Measurements from ENCODE around the gene PLPP3.

- no peak for TF ChIP-seq POLR2A (IDR thresholded peaks at IDR 0.05; ENCODE audit: low read depth, low read length)
- no peak for TF ChIP-seq POLR2AphosphoS5 (IDR thresholded peaks at IDR 0.05; ENCODE audit: low read depth, low read length)
- no peak for TF ChIP-seq TAF1 (IDR thresholded peaks at IDR 0.05; ENCODE audit: borderline replicate concordance, low read depth, low read length)
These were observed 83.2 kb downstream of the PLPP3 start for GRCh38 chr1:56496158-56496557.

Data from GM12892 (cell line).